K562 treated with DMSO at 1 percent for 24 hours (cell line): ENCODE results near the gene EARS2. TPM values are rescaled to one million over a fixed set of nuclear protein-coding genes. Genes with fewer than 3 reads are reported as not detected.

Experiments
- total RNA-seq: library from RNA; unstranded; fragments of 300-600 nt; gene quantifications from 2 replicates; pipeline ENCODE4 v1.2.3, GENCODE V29; 2022; ENCODE audit warnings: low read depth; ENCODE audit not compliant: insufficient read depth

The EARS2 gene
- 8.0 and 9.5 TPM in 2 replicates for total RNA-seq

DNA sequence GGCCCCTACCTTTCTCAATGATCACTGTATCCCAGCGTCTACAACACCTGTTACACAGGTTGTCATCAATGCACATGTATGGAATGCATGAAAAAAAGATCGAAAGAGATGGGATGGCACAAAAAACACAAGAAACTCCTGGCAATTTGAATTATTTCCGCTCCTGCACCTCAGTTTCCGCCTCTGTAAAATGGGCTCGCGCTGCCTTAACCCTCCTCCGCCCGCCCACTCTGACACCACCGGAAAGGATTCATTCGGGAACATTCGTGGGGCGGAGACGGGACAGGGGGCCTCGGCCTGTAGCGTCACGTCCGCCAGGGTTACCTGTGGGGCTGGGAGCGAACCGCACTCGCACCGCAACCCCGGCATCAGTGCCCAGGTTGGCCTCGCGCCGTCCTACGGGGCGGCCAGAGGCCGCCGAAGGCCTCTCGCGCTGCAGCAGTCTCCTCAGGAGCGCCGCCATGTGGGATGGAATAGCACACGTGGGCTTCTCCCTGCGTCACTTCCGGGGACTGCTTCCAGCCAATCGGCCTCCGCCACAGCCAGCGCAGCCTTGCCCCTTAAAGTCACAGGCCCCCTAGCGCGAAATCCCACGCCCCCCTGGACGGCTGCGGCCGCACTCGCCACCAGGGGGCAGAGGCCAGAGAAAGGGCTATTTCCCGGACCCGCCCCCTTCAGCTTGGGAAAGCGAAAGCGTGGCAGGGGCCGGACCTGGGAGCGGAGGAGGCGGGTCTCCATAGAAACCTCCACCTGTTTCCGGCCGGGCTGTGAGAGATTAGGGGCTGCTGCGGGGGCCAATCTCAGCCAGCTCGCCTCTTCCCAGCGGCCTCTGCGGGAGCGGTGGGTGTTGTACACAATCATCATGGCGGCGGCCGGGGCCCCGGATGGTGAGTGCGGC lies at the start of gene EARS2, which contains the start of gene UBFD1:
Gene EARS2 (minus strand): TSS at position 470 of the 898 bp plus-strand sequence. CDS start 7 bp downstream, at position 463.
Gene UBFD1 (plus strand): TSS at position 847 of the 898 bp plus-strand sequence. CDS start 16 bp downstream, at position 863.

DNA sequence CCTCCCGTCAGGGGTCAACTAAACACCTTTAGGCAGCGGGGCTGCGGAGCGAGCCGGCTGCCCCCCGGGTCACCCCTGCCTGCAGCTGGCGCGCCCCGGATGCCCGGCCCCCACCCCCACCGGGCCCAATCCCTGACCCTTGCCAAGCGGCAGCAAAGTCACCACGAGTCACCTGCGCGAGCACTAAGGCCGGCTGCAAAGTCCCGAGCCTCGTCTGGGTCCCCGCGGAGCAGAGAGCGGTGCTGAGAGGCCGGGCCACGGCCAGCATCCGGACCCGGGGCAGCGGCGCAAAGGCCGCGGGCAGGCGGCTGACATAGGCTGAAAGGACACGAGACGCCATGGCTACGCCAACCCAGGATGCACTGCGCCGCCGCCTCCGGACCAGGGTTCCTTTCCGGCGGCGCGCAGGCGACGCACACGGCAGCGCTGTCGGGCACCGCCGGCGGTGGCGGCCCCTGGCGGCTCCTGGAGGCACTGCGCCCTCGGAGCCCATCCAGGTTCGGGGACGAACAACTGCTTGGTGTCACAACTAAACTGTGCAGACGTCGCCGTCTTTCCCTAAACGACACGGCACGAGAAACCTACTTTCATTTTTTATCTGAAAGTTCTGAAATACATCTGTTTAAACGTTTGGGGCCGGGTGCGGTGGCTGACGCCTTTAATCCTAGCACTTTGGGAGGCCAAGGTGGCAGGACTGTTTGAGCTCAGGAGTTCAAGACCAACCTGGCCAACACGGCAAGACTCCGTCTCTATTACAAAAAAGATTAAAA lies 39.0 kb upstream of the EARS2 start, which contains the start of gene NDUFAB1:
Gene NDUFAB1 (minus strand): TSS at position 366 of the 770 bp plus-strand sequence. CDS start 26 bp downstream, at position 340.

DNA sequence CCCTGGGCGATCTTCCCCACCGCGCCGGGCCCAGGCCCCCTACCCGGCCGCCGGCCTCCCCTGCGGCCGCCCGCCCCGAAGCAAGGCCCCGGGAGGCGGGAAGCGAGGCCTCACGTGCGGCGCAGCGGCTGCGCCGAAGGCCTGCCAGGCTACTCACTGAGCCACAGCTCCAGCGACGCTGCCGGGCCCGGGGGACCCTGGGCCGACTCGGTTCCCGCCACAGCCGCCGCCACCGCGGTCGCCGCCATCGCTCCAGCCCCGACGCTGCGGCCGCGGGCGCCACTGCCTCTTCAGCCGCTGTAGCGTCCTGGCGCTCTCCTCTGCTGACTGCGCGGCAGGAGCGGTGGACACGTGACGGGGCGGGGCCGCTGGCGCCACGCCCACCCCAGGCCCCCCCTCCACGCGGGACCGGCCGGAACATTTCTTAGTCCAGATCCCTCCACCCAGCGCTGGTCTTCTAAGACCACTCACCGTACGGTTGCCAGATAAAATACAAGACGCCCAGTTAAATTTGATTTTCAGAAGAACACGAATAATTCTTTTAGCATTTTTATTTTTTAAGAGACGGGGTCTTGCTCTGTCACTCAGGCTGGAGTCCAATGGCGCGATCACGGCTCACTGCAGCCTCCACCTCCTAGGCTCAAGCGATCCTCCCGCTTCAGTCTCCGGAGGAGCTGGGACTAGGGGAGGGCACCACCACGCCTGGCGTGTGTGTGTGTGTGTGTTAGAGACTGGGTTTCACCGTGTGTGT lies 46.8 kb downstream of the EARS2 start, which contains the start of gene GGA2:
Gene GGA2 (minus strand): TSS at position 331 of the 751 bp plus-strand sequence. CDS start 83 bp downstream, at position 248.

Other genes starting within 250 kb of the EARS2 start
- gene COG7, start 104.2 kb downstream of the EARS2 start, total RNA-seq: 10.7 and 12.9 TPM in 2 replicates
- 47.6 and 52.5 TPM in 2 replicates for gene GGA2, start 46.9 kb downstream of the EARS2 start, total RNA-seq
- gene UBFD1, start 377 bp upstream of the EARS2 start, total RNA-seq: 78.6 and 81.8 TPM in 2 replicates
- 156 and 157 TPM in 2 replicates for gene NDUFAB1, start 39.0 kb upstream of the EARS2 start, total RNA-seq
- gene PALB2, start 84.0 kb upstream of the EARS2 start, total RNA-seq: 8.4 and 9.2 TPM in 2 replicates
- gene DCTN5, start 84.1 kb upstream of the EARS2 start, total RNA-seq: 50.9 and 59.0 TPM in 2 replicates
- 152 and 156 TPM in 2 replicates for gene PLK1, start 121.5 kb upstream of the EARS2 start, total RNA-seq
- 0.31 TPM in 1 of 2 replicates, not detected in the other for gene ERN2, start 155.9 kb upstream of the EARS2 start, total RNA-seq
- 2.1 and 2.5 TPM in 2 replicates for gene CHP2, start 197.7 kb upstream of the EARS2 start, total RNA-seq